Stimulated activated naive CD4-positive, alpha-beta T cell (primary cell): ENCODE measurements around the gene FOLR3.
"Not testable (repeated sequence)": the region's sequence is repeated elsewhere in the genome, so short reads cannot be mapped to it uniquely, and the experiment has no call there.

Experiments
- DNase-seq, 6 experiments: peaks; one replicate each; lab custom pipeline; 2025; lab: John Stamatoyannopoulos, UW

The FOLR3 gene

DNA sequence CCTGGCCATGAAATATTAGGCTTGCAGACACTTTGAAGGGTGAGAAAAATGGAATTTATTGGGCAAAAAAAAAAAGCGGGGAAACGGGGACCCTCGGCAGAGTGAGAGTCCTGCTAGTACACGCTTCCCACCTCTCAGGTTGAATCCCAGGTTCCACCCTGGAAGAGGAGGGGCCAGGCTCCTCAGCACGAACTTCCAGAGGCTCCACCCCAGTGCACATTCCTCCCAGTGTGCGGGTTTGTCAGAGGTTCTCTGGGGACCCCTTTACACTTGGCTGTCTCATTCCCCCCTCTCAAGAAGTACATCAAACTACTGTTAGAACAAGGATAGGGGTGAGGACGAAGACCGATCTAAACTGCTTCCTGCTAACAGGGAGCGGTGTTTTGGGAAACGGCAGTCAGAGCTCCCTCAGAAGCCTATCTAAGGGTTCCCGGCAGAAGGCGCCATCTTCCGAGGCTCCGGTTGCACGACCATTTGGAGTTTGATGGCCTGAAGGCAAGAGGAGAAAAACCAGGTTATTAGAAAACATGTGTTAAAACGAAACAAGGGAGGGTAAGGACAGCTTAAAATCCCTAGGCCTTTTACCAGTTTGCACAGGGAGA is 27.5 kb downstream of the FOLR3 start:
- no peak for DNase-seq

DNA sequence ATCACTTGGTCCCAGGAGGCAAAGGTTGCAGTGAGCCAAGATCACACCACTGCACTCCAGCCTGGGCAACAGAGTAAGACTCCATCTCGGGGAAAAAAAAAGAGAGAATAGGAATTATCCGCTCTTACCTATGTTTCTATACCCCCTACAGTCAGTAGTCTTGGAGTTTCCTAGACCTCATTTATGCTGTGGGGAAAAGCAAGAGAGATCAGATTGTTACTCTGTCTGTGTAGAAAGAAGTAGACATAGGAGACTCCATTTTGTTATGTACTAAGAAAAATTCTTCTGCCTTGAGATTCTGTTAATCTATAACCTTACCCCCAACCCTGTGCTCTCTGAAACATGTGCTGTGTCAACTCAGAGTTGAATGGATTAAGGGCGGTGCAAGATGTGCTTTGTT is 28.7 kb downstream of the FOLR3 start:
- DNase-seq, result not testable (repeated sequence)

- not testable (repeated sequence) for DNase-seq
Observed at GRCh38 chr11:72169046-72169555, 33.6 kb downstream of the FOLR3 start.

- DNase-seq, result not testable (repeated sequence)
Observed at GRCh38 chr11:72169754-72170153, 34.2 kb downstream of the FOLR3 start.

DNA sequence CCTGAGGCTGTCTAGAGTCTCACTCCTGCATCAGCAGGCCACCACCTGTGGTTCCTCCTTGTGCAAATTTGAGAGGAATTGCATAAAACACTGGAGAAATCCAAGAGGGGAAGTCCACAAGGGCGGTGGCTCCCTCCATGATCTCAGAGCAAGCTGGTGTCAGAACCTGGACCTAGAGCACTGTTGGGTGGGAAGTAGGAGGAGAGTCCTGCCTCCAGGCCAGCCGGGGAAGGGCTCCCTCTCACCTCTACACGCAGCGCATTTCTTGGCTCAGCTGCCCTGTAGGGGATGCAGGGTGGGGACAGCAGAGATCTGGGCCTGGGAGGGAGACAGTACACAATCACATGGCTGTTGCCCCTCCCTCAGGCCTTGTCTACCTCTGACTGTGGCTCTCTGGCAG is 36.5 kb downstream of the FOLR3 start:
- not testable (repeated sequence) for DNase-seq

GRCh38 chr11:72173291-72173690 is 37.8 kb downstream of the FOLR3 start:
- DNase-seq, result no peak

DNA sequence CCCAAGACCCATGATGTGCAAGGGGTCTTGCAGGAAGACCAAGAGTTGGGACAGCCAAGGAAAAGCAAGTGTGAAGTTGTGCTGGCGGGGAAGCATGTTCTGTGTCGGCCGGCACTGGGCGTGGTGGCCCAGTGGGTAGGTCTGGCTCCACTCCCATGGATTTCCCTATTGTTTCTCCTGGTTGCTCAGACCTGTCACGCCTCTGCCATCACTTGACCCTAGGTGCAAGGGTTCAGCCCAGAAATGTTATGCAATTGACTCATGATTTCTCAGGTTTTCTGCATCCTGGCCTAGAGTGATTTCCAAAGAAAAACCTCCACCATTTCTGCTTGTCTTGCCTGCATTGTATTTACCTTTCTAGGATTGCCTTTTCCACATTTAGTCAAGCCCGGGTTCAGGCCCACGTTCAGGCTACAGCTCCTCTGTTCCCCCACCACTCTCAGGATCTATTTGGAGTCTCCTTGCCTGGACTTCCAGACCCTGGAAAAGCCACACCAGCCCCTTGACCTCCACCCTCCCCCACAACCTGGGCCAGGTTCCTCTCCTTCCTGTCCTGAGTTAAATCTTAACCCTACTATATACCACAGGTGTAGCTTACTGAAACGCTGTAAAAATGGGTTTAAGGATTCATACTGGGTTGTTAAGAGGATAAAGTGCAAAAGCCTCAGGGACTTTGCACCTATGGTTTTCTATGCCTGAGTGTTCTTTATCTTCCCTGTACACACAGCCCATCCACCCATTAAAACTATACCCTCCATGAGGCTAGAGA is 39.0 kb downstream of the FOLR3 start:
- no peak for DNase-seq

DNA sequence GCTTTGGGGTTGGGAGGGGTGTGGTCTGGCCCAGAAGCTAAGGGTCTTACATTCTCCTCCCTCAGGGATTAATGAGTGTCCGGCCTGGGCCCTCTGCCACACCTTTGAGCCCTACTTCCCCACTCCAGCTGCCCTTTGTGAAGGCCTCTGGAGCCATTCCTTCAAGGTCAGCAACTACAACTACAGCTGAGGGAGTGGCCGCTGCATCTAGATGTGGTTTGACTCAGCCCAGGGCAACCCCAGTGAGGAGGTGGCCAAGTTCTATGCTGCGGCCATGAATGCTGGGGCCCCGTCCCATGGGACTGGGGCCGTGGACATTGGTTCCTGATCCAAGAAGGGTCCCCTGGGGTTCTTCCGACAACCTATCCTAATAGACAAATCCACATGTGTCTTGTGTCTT is 42.1 kb downstream of the FOLR3 start:
- no peak for DNase-seq

DNA sequence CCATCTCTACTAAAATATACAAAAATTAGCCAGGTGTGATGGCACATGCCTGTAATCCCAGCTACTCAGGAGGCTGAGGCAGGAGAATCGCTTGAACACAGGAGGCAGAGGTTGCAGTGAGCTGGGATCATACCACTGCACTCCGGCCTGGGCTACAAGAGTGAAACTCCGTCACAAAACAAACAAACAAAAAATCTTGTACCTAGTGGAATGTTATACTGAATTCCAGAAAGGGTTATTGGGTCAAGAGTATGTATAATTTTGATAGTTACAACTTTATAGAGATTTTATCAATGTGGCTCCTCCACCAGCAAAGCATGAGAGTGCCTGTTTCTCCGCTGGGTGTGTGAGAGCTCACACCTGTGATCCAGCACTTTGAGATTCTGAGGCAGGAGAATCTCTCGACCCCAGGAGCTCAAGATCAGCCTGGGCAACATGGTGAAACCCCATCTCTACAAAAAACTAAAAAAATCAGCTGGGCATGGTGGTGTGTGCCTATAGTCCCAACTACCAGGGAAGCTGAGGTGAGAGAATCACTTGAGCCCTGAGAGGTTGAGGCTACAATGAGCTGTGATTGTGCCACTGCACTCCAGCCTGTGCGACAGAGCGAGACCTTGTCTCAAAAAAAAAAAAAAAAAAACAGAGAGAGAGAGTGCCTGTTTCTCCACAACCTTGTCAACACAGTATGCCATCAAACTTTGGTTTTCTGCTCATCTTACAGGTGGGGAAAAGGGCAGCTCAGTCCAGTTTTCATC is 43.7 kb downstream of the FOLR3 start:
- DNase-seq, result no peak

- no peak for DNase-seq
Observed at GRCh38 chr11:72179804-72180396, 44.4 kb downstream of the FOLR3 start.

DNA sequence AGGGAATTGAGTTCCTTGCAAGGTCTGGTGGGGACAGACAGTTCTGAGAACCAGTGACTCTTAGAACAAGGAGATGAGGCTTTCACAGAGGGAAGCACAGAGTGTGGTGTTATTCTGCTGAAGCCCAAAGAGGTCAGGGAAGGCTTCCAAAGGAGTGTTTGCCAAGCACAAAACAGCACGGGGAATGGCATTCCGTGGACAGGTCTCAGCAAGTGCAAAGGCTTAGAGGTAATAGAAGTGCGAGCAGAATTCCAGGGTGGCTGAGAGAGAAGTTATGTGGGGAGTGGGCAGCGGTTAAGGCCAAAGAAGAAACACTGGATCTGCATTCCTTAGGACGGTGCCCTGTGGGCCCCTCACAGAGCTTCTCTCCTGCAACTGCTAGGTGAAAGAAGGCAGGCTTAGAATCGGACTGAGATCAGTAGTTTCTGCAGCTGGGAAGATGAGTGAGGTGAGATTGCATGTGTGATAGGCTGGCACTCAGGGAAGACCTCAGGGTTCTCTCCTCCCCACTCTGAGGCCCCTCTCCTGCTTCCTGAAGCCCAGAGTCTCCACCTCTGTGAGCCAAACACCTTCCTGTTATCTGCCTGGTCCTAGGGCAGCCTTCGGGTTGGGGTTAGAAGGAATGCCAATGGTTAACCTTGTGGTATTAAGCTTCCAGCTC is 45.5 kb downstream of the FOLR3 start:
- DNase-seq, result not testable (repeated sequence)

- not testable (repeated sequence) for DNase-seq
Observed at GRCh38 chr11:72181553-72181958, 46.0 kb downstream of the FOLR3 start.

GRCh38 chr11:72188267-72188666 is 52.7 kb downstream of the FOLR3 start:
- no peak for DNase-seq
